Stimulated activated CD8-positive, alpha-beta memory T cell treated with anti-CD3 and anti-CD28 coated beads, Interleukin-2, amount 100 ng/mL, for 1 hour (primary cell): ENCODE measurements around the gene HAS3.
"Not testable (repeated sequence)": the region's sequence is repeated elsewhere in the genome, so short reads cannot be mapped to it uniquely, and the experiment has no call there.

Source experiments
- DNase-seq, 2 donors: peaks; one replicate each; pipeline ENCODE4 v3.0.0-alpha.2; 2020; ENCODE audit warnings: low read depth in 2 of 2

The HAS3 gene

DNA sequence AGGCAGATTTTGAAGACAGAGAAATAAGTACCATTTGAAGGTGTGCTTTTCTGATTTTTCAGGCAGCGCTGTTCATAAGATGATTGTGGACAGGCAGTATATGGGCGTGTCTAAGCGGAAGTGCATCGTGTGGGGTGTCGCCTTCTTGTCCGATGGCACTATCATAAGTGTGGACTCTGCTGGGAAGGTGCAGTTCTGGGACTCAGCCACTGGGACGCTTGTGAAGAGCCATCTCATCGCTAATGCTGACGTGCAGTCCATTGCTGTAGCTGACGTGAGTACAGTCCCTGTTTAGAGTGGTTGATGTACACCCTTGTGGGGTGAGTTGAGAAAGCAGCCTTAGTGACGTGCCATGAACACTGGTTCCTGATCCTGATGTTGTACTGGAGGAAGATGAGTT lies 37.7 kb downstream of the HAS3 start:
- DNase-seq = no peak

DNA sequence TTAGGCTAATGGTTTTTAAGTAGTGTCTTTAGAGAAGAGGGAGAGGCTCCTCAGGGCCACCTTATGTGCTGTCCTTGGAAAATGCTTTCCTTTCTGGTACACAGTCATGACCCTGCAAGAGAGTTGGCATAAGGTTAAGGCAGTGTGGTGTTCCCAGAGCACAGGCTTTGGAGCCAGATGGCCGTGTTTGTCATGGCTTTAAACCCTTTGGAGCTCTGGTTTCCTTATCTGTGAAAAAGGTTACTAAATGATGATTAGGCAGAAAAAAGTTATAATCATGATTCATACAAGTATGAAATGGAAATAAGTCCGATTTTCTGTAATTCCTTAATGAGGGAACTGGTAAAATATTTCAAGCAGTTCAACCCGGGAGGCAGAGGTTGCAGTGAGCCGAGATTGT lies 40.2 kb downstream of the HAS3 start:
- no peak for DNase-seq

GRCh38 chr16:69149621-69150020 lies 44.2 kb downstream of the HAS3 start:
- DNase-seq = not testable (repeated sequence)

DNA sequence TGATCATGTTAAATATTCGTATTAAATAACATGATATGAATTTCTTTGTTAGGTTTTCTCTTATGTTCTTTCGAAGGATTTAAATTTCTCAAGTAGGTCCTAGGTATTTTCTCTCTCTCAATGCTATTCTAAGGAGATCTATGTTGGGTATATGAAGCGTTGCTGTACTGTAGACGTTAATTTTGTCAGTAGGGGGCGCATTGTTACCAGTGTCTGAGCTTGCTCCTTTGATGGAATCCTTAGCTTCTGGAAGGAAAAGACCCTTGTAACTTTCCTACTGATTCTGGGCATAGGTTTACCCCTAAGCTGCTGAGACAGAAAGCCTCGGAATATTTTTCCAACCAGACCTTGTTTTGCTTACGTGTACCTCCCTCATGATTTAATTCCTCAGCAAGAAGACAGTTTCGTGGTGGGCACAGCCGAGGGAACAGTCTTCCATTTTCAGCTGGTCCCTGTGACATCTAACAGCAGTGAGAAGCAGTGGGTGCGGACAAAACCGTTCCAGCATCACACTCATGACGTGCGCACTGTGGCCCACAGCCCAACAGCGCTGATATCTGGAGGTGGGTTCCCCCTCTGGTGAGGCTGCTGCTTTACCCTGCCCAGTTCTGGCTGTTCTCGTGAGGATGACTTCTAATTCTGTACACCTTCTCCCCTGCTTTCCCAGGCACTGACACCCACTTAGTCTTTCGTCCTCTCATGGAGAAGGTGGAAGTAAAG lies 44.9 kb downstream of the HAS3 start:
- DNase-seq = peak in 1 of 2 donors; percentile 10

DNA sequence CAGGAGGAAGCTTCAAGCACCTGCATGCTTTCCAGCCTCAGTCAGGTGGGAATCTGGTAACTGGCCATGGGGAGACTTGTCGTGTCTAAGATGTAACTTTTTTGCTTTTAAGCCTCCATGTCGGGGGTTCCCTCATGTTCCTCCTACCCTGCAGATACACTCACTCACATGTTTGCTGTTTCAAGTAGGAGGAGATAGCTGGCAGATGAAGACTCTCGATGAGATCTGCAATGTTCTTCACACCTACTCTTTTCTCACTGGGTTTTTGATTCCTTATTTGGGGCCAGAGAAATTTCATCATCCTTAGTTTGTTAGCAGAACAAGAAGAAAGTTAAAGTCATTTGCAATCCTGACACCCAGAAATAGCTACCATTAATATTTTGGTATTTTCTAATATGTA lies 51.7 kb downstream of the HAS3 start:
- DNase-seq = no peak

DNA sequence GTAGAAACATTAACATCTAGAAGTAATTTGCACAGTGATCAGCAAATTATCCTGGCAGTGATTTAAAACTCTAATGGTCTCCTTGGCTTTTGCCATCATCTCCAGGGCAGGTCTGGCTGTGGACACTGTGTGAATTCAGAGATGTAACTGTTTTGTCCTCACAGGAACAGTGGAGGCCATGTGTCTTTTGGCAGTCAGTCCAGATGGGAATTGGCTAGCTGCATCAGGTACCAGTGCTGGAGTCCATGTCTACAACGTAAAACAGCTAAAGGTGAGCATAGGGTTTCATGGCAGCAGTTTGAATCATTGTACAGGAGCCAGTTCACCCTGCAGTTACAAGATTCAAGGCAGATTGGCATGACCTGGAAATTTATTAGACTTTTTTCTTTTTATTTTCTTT lies 54.7 kb downstream of the HAS3 start:
- DNase-seq = no peak

DNA sequence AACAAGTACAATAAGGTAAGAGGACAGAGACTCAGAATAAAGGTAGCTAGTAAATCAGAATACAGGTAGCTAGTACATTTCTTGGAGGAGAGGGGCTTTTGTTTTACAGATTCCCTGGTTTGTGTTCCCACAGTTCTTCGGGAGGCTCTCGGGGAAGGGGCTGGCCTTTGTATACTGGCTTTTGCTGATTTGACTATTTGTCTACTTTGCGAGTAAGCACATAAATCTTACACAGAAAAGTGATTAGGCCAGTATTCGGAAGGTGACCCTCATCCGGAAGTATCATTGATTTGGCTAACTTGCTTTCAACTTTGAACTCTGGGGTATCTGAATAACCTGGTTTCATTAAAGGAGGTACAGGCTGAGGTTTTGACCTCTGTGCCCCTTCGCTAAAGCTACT lies 60.1 kb downstream of the HAS3 start:
- DNase-seq = no peak

GRCh38 chr16:69166221-69166833 lies 60.9 kb downstream of the HAS3 start:
- DNase-seq = peak in 1 of 2 donors; percentile 10

DNA sequence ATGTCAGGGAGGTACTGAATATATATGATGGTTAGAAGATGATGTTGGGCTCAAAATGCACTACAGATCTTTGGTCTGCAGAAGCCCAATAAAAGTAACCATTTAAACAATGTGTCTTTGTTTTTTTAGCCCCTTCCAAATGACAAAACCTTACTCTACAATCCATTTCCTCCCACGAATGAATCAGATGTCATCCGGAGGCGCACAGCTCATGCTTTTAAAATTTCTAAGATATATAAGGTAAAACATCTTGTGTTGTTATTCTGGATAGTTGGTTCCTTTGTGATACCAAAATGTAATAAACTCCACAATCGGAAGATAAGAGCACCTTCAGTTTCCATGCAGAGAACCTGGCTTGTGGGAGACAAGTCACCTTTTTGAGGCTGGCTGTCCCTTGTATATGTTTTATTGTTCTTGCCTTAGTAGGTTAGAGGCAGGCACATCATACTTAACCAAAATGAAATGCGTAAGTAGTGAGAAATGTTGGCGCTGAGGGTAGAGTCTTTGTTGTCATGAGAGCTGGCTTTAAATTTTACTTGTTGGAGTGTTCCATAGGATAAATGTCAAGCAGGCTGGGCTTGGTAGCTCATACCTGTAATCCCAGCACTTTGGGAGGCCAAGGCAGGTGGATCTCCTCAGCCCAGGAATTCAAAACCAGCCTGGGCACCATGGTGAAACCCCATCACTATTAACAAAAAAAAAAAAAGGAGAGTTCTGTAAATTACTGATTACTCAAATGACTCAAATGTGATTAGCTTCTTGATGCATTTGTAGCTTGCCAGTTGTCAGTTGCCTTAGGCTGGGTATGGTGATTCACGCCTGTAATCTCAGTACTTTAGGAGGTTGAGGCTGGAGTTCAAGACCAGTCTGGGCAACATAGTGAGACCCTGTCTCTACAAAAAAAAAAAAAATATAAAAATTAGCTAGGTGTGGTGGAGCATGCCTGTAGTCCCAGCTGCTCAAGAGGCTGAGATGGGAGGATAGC lies 61.8 kb downstream of the HAS3 start:
- DNase-seq = no peak
